Astrocyte (in vitro differentiated cells and primary cell): ENCODE data around the gene APOBEC2. TPM values are rescaled to one million over a fixed set of nuclear protein-coding genes. Genes with fewer than 3 reads are reported as not detected.

Experiments
- DNase-seq: peaks from one replicate; pipeline ENCODE4 v3.0.0-alpha.2; 2010; ENCODE audit warnings: low read depth
- FAIRE-seq: peaks from 2 replicates; lab custom pipeline; 2011; peaks lifted over from hg19 to GRCh38; lab: Jason Lieb, UNC
- H2AFZ ChIP-seq: 2 replicates; pipeline ENCODE4 v1.6.0; 2012; ENCODE audit warnings: low read depth, low read length, inconsistent platforms
- H3K27ac ChIP-seq: 2 replicates; pipeline ENCODE4 v1.5.1; 2011; ENCODE audit warnings: low read depth, low read length, inconsistent platforms
- H3K27me3 ChIP-seq: 2 replicates; pipeline ENCODE4 v1.6.0; 2011; ENCODE audit warnings: low read length, inconsistent platforms; ENCODE audit not compliant: insufficient read depth
- H3K36me3 ChIP-seq: 2 replicates; pipeline ENCODE4 v1.5.1; 2011; ENCODE audit warnings: low read length, inconsistent platforms; ENCODE audit not compliant: insufficient read depth
- H3K4me1 ChIP-seq: 2 replicates; pipeline ENCODE4 v1.5.1; 2011; ENCODE audit warnings: low read length, inconsistent platforms; ENCODE audit not compliant: insufficient read depth
- H3K4me2 ChIP-seq: 2 replicates; pipeline ENCODE4 v1.6.0; 2012; ENCODE audit warnings: low read length, inconsistent platforms
- H3K4me3 ChIP-seq: 2 replicates; pipeline ENCODE4 v1.5.1; 2011; ENCODE audit warnings: low read depth, mild to moderate bottlenecking, low read length, inconsistent platforms; ENCODE audit not compliant: insufficient read depth
- H3K79me2 ChIP-seq: 2 replicates; pipeline ENCODE4 v1.6.0; 2012; ENCODE audit warnings: mild to moderate bottlenecking, low read length, inconsistent platforms; ENCODE audit not compliant: insufficient read depth
- H3K9ac ChIP-seq: 2 replicates; pipeline ENCODE4 v1.6.0; 2012; ENCODE audit warnings: mild to moderate bottlenecking, low read length, inconsistent platforms
- H3K9me3 ChIP-seq: 2 replicates; pipeline ENCODE4 v1.5.1; 2012; ENCODE audit warnings: low read depth, mild to moderate bottlenecking, low read length, inconsistent platforms; ENCODE audit not compliant: insufficient read depth
- H4K20me1 ChIP-seq: 2 replicates; pipeline ENCODE4 v1.6.0; 2012; ENCODE audit warnings: low read length, inconsistent platforms; ENCODE audit not compliant: insufficient read depth
- H3K27ac Mint-ChIP-seq: one replicate; pipeline ENCODE4 v1.8.0; 2021; ENCODE audit warnings: mild to moderate bottlenecking, mixed read lengths; ENCODE audit not compliant: unreplicated experiment
- H3K27me3 Mint-ChIP-seq: one replicate; pipeline ENCODE4 v1.8.0; 2021; ENCODE audit warnings: low read depth, mixed read lengths; ENCODE audit not compliant: unreplicated experiment
- H3K36me3 Mint-ChIP-seq: one replicate; pipeline ENCODE4 v1.8.0; 2021; ENCODE audit warnings: low read depth, mixed read lengths; ENCODE audit not compliant: unreplicated experiment
- H3K4me1 Mint-ChIP-seq: one replicate; pipeline ENCODE4 v1.8.0; 2021; ENCODE audit warnings: low read depth, mixed read lengths; ENCODE audit not compliant: unreplicated experiment
- H3K4me3 Mint-ChIP-seq: one replicate; pipeline ENCODE4 v1.8.0; 2021; ENCODE audit warnings: mild to moderate bottlenecking, moderate library complexity, mixed read lengths; ENCODE audit not compliant: unreplicated experiment
- H3K9me3 Mint-ChIP-seq: one replicate; pipeline ENCODE4 v1.8.0; 2021; ENCODE audit warnings: mild to moderate bottlenecking, mixed read lengths; ENCODE audit not compliant: unreplicated experiment
- CTCF ChIP-seq: IDR thresholded peaks from 2 replicates; pipeline ENCODE4 v1.5.1; 2011; ENCODE audit warnings: low read depth, mild to moderate bottlenecking, inconsistent platforms, low read length, moderate library complexity; ENCODE audit not compliant: insufficient read depth
- EZH2 ChIP-seq: IDR thresholded peaks from 2 replicates; pipeline ENCODE4 v1.6.1; 2012; ENCODE audit warnings: mild to moderate bottlenecking, low read length, inconsistent platforms; ENCODE audit not compliant: insufficient read depth
- total RNA-seq: library from RNA; stranded (reverse); gene quantifications from 2 replicates; pipeline ENCODE4 v1.2.1, GENCODE V29; 2021

The APOBEC2 gene
- total RNA-seq, 1 donor from 2014 or later: not detected

- H3K4me3 Mint-ChIP-seq: no peak overlapping the region
- FAIRE-seq: no peak
Observed at GRCh38 chr6:41077536-41077935, 24.5 kb downstream of the APOBEC2 start.

GRCh38 chr6:41078101-41078500 lies 25.1 kb downstream of the APOBEC2 start:
- Histone ChIP-seq H4K20me1 (peaks cover 73% of the 10 kb centered on the region), H2AFZ (no peak overlapping the region), H3K9ac (no peak overlapping the region), H3K79me2 (peaks cover 91% of the 10 kb centered on the region), H3K4me3 (no peak overlapping the region), H3K9me3 (no peaks in the 10 kb centered on the region), H3K27me3 (no peaks in the 10 kb centered on the region), H3K27ac (no peak overlapping the region), H3K4me1 (peaks cover 9% of the 10 kb centered on the region), H3K4me2 (no peak overlapping the region), H3K36me3 (peaks cover 29% of the 10 kb centered on the region)
- no peaks in the 10 kb centered on the region for H3K9me3 Mint-ChIP-seq
- H3K4me3 Mint-ChIP-seq: no peak overlapping the region
- H3K27me3 Mint-ChIP-seq: no peaks in the 10 kb centered on the region
- peaks cover 16% of the 10 kb centered on the region for H3K4me1 Mint-ChIP-seq
- no peak for DNase-seq
- peaks cover 5% of the 10 kb centered on the region for H3K36me3 Mint-ChIP-seq
- TF ChIP-seq EZH2: no peak
- no peak for TF ChIP-seq CTCF
- FAIRE-seq: no peak
- H3K27ac Mint-ChIP-seq: no peak overlapping the region

More at GRCh38 chr6:41077536-41077935, 24.5 kb downstream of the APOBEC2 start:
- no peaks in the 10 kb centered on the region for H3K27me3 Mint-ChIP-seq
- Histone ChIP-seq H3K27ac (no peak overlapping the region), H3K9ac (no peak overlapping the region), H3K9me3 (no peaks in the 10 kb centered on the region), H4K20me1 (peaks cover 69% of the 10 kb centered on the region), H3K79me2 (peaks cover 87% of the 10 kb centered on the region), H2AFZ (no peak overlapping the region), H3K4me2 (no peak overlapping the region), H3K36me3 (peaks cover 27% of the 10 kb centered on the region), H3K4me1 (peaks cover 9% of the 10 kb centered on the region), H3K4me3 (no peak overlapping the region), H3K27me3 (no peaks in the 10 kb centered on the region)
- no peak for DNase-seq
- peaks cover 5% of the 10 kb centered on the region for H3K36me3 Mint-ChIP-seq
- no peaks in the 10 kb centered on the region for H3K9me3 Mint-ChIP-seq
- peaks cover 16% of the 10 kb centered on the region for H3K4me1 Mint-ChIP-seq
- TF ChIP-seq CTCF (no peak), EZH2 (no peak)
- no peak overlapping the region for H3K27ac Mint-ChIP-seq

- no peak for FAIRE-seq
- no peak overlapping the region for H3K4me3 Mint-ChIP-seq
- TF ChIP-seq EZH2 (no peak), CTCF (no peak)
Observed at GRCh38 chr6:41079080-41079479, 26.1 kb downstream of the APOBEC2 start.

More at GRCh38 chr6:41079080-41079479, 26.1 kb downstream of the APOBEC2 start:
- peaks cover 16% of the 10 kb centered on the region for H3K4me1 Mint-ChIP-seq
- Histone ChIP-seq H3K27me3 (no peaks in the 10 kb centered on the region), H4K20me1 (peaks cover 79% of the 10 kb centered on the region), H3K9me3 (no peaks in the 10 kb centered on the region), H3K4me2 (no peak overlapping the region), H3K4me1 (peaks cover 7% of the 10 kb centered on the region), H3K4me3 (no peak overlapping the region), H2AFZ (no peak overlapping the region), H3K9ac (no peak overlapping the region), H3K36me3 (peaks cover 38% of the 10 kb centered on the region), H3K27ac (no peak overlapping the region), H3K79me2 (peaks cover 91% of the 10 kb centered on the region)
- no peak overlapping the region for H3K27ac Mint-ChIP-seq
- DNase-seq: no peak
- H3K36me3 Mint-ChIP-seq: peaks cover 11% of the 10 kb centered on the region
- H3K9me3 Mint-ChIP-seq: no peaks in the 10 kb centered on the region
- H3K27me3 Mint-ChIP-seq: no peaks in the 10 kb centered on the region
